PC-3 (cell line): ENCODE results near the gene METTL27. TPM values are rescaled to one million over a fixed set of nuclear protein-coding genes. Genes with fewer than 3 reads are reported as not detected.

ENCODE experiments used
- ATAC-seq: fragments of 200-7000 bp; cut with Tn5 transposase; 2 replicates; pipeline ENCODE4 v1.9.1; 2020; ENCODE audit warnings: mild to moderate bottlenecking, moderate library complexity
- BruUV-seq: library from RNA; stranded (reverse); fragments of 400-500 nt; replicated peaks from 2 replicates; lab custom pipeline; 2021; lab: Mats Ljungman, UMichigan
- CTCF ChIA-PET: fragments of 300-600 bp; sonication (Branson Sonifier 250); formaldehyde crosslinking; loops from one replicate; lab custom pipeline; 2022; ENCODE audit warnings: antibody characterized with exemption; lab: Charles Lee
- POLR2A ChIA-PET: fragments of 300-600 bp; sonication (Branson Sonifier 250); formaldehyde crosslinking; loops from one replicate; lab custom pipeline; 2022; ENCODE audit warnings: antibody characterized with exemption; ENCODE audit not compliant: unreplicated experiment; lab: Charles Lee
- DNase-seq: peaks from one replicate; pipeline ENCODE4 v3.0.0-alpha.2; 2015
- H2AFZ ChIP-seq: fragments of 300-600 bp; sonication (generic); 2 replicates; pipeline ENCODE4 v1.6.0; 2016; ENCODE audit warnings: antibody characterized with exemption, low read length
- H3F3A ChIP-seq: fragments of 300-600 bp; sonication (generic); one replicate; pipeline ENCODE4 v1.6.0; 2017; ENCODE audit warnings: antibody characterized with exemption, low read length, control low read depth, mild to moderate bottlenecking; ENCODE audit not compliant: unreplicated experiment
- H3K27ac ChIP-seq: fragments of 300-600 bp; sonication (generic); 2 replicates; pipeline ENCODE4 v1.5.1; 2016; ENCODE audit warnings: mild to moderate bottlenecking, low read length
- H3K27me3 ChIP-seq: fragments of 300-600 bp; sonication (generic); 2 replicates; pipeline ENCODE4 v1.6.1; 2016; ENCODE audit warnings: low read length, mixed read lengths
- H3K36me3 ChIP-seq: fragments of 300-600 bp; sonication (generic); 2 replicates; pipeline ENCODE4 v1.6.1; 2016; ENCODE audit warnings: low read depth, mixed run types, low read length, mixed read lengths
- H3K4me1 ChIP-seq: fragments of 300-600 bp; sonication (generic); 2 replicates; pipeline ENCODE4 v1.5.1; 2016; ENCODE audit warnings: low read length; ENCODE audit not compliant: insufficient read depth
- H3K4me2 ChIP-seq: fragments of 300-600 bp; sonication (generic); 2 replicates; pipeline ENCODE4 v1.6.0; 2016; ENCODE audit warnings: low read length
- H3K4me3 ChIP-seq: fragments of 300-600 bp; sonication (generic); 2 replicates; pipeline ENCODE4 v1.5.1; 2016; ENCODE audit warnings: mild to moderate bottlenecking, low read length, mixed read lengths
- H3K79me2 ChIP-seq: fragments of 300-600 bp; sonication (generic); 2 replicates; pipeline ENCODE4 v1.6.1; 2017; ENCODE audit warnings: low read length, mixed read lengths
- H3K9ac ChIP-seq: fragments of 300-600 bp; sonication (generic); 2 replicates; pipeline ENCODE4 v1.6.0; 2016; ENCODE audit warnings: mild to moderate bottlenecking, low read length
- H3K9me2 ChIP-seq: fragments of 300-600 bp; sonication (generic); replicated peaks from 2 replicates; pipeline ENCODE4 v1.6.1; 2016; ENCODE audit warnings: mixed run types, low read length, mixed read lengths
- H3K9me3 ChIP-seq: fragments of 300-600 bp; sonication (generic); 2 replicates; pipeline ENCODE4 v1.6.1; 2016; ENCODE audit warnings: low read length, mixed read lengths
- H4K20me1 ChIP-seq: fragments of 300-600 bp; sonication (generic); 2 replicates; pipeline ENCODE4 v1.6.1; 2016; ENCODE audit warnings: low read length, mixed read lengths
- CTCF ChIP-seq: fragments of 300-600 bp; sonication (generic); conservative IDR thresholded peaks from 2 replicates; pipeline ENCODE4 v1.5.1; 2017; ENCODE audit warnings: antibody characterized with exemption, low read depth, mild to moderate bottlenecking, low read length
- EZH2 ChIP-seq: fragments of 300-600 bp; sonication (generic); IDR thresholded peaks from one replicate; pipeline ENCODE4 v1.6.1; 2017; ENCODE audit warnings: antibody characterized with exemption, mild to moderate bottlenecking, low read length; ENCODE audit not compliant: unreplicated experiment
- EZH2phosphoT487 ChIP-seq: fragments of 300-600 bp; sonication (generic); IDR thresholded peaks from 2 replicates; pipeline ENCODE4 v1.6.1; 2018; ENCODE audit warnings: mild to moderate bottlenecking, antibody characterized with exemption, low read length, borderline replicate concordance
- intact Hi-C: fragments of 100-400 bp; cut with micrococcal nuclease; formaldehyde crosslinking; loops from 2 replicates; pipeline ENCODE4 v1.9.0; 2023
- total RNA-seq: library from RNA; depleted of rRNA; stranded (reverse); fragments of >200 nt; gene quantifications from 2 replicates; pipeline ENCODE4 v1.2.3, GENCODE V29; 2014

Gene METTL27
- total RNA-seq, 1 experiment from 2014 or later = 3.3 TPM

- H3K36me3 ChIP-seq = no peaks in the 10 kb centered on the region
- no peak overlapping the region for H3K4me2 ChIP-seq
- H3K9ac ChIP-seq = no peak overlapping the region
- no peaks in the 10 kb centered on the region for H4K20me1 ChIP-seq
- no TSS peak for BruUV-seq
- H3K9me3 ChIP-seq = no peaks in the 10 kb centered on the region
- POLR2A ChIA-PET = no interaction called here
- no peaks in the 10 kb centered on the region for H3K4me1 ChIP-seq
- H3K9me2 ChIP-seq = no peaks in the 10 kb centered on the region
- H3K4me3 ChIP-seq = no peak overlapping the region
- no peak overlapping the region for H2AFZ ChIP-seq
- TF ChIP-seq CTCF (no peak), EZH2phosphoT487 (no peak), EZH2 (no peak)
- no peaks in the 10 kb centered on the region for H3F3A ChIP-seq
- no peaks in the 10 kb centered on the region for H3K79me2 ChIP-seq
- CTCF ChIA-PET = no interaction called here
- no peak overlapping the region for H3K27ac ChIP-seq
- no peak for DNase-seq
- intact Hi-C loops = no loop called here
- H3K27me3 ChIP-seq = no peaks in the 10 kb centered on the region
- no peak for ATAC-seq
Observed at GRCh38 chr7:73882047-73882402, 39.7 kb upstream of the METTL27 start.

GRCh38 chr7:73881352-73882046 lies 39.2 kb upstream of the METTL27 start:
- intact Hi-C loops = no loop called here
- H3F3A ChIP-seq = no peaks in the 10 kb centered on the region
- ATAC-seq = no peak
- H3K4me2 ChIP-seq = no peak overlapping the region
- DNase-seq = no peak
- POLR2A ChIA-PET = no interaction called here
- no peaks in the 10 kb centered on the region for H3K4me1 ChIP-seq
- no peaks in the 10 kb centered on the region for H3K27me3 ChIP-seq
- no peaks in the 10 kb centered on the region for H3K9me2 ChIP-seq
- no peak overlapping the region for H3K27ac ChIP-seq
- H3K4me3 ChIP-seq = no peak overlapping the region
- no TSS peak for BruUV-seq
- CTCF ChIA-PET = no interaction called here
- TF ChIP-seq EZH2 (no peak), CTCF (no peak), EZH2phosphoT487 (no peak)
- H3K9ac ChIP-seq = no peak overlapping the region
- H3K36me3 ChIP-seq = no peaks in the 10 kb centered on the region
- H4K20me1 ChIP-seq = no peaks in the 10 kb centered on the region
- H2AFZ ChIP-seq = no peak overlapping the region
- H3K9me3 ChIP-seq = no peaks in the 10 kb centered on the region
- no peaks in the 10 kb centered on the region for H3K79me2 ChIP-seq

- Histone ChIP-seq H3K4me2 (no peak overlapping the region), H3K27me3 (no peaks in the 10 kb centered on the region), H2AFZ (no peak overlapping the region), H3K36me3 (no peaks in the 10 kb centered on the region), H3K79me2 (no peaks in the 10 kb centered on the region), H3K9me3 (no peaks in the 10 kb centered on the region), H3K4me3 (no peak overlapping the region), H3K9me2 (no peaks in the 10 kb centered on the region), H3K9ac (no peak overlapping the region), H3K27ac (no peak overlapping the region), H4K20me1 (no peaks in the 10 kb centered on the region), H3K4me1 (no peaks in the 10 kb centered on the region), H3F3A (no peaks in the 10 kb centered on the region)
- no TSS peak for BruUV-seq
- intact Hi-C loops = no loop called here
- CTCF ChIA-PET = no interaction called here
- POLR2A ChIA-PET = no interaction called here
- no peak for TF ChIP-seq CTCF
- no peak for TF ChIP-seq EZH2
- no peak for TF ChIP-seq EZH2phosphoT487
- DNase-seq = no peak
- ATAC-seq = no peak
Observed at GRCh38 chr7:73880755-73881328, 38.5 kb upstream of the METTL27 start.
